Lung microvascular endothelial cell (primary cell): ENCODE data around the gene SP5. TPM values are rescaled to one million over a fixed set of nuclear protein-coding genes. Genes with fewer than 3 reads are reported as not detected.
"Not testable (repeated sequence)": the region's sequence is repeated elsewhere in the genome, so short reads cannot be mapped to it uniquely, and the experiment has no call there.

Experiments used
- DNase-seq, 2 donors: peaks; one replicate each; pipeline versions ENCODE4 v3.0.0 to v3.0.0-alpha.2; 2010; ENCODE audit warnings: low read depth in 2 of 2
- total RNA-seq: library from RNA; depleted of rRNA; stranded (reverse); fragments of >200 nt; gene quantifications from 2 replicates; pipeline ENCODE4 v1.2.1, GENCODE V29; 2014

Gene SP5
- not detected in 2 replicates for total RNA-seq

GRCh38 chr2:170715062-170715931, at the start of gene SP5:
Gene SP5 (plus strand): TSS chr2:170715337. CDS start chr2:170715513, 176 bp downstream.
- DNase-seq: peak; percentile 35 to 63

GRCh38 chr2:170665743-170666142, 49.4 kb upstream of the SP5 start:
- no peak for DNase-seq

GRCh38 chr2:170669909-170670308, 45.2 kb upstream of the SP5 start:
- DNase-seq: no peak

- no peak for DNase-seq
These were observed 44.5 kb upstream of the SP5 start for GRCh38 chr2:170670651-170671050.

GRCh38 chr2:170671079-170671478, 44.1 kb upstream of the SP5 start:
- no peak for DNase-seq

- DNase-seq: not testable (repeated sequence)
These were observed 40.9 kb upstream of the SP5 start for GRCh38 chr2:170674282-170674681.

GRCh38 chr2:170675701-170676100, 39.4 kb upstream of the SP5 start:
- no peak for DNase-seq

- DNase-seq: peak in 1 of 2 donors; percentile 5
These were observed 35.5 kb upstream of the SP5 start for GRCh38 chr2:170679607-170680079.

- DNase-seq: no peak
These were observed 34.8 kb upstream of the SP5 start for GRCh38 chr2:170680172-170680941.

- DNase-seq: no peak
These were observed 33.8 kb upstream of the SP5 start for GRCh38 chr2:170681311-170681710.

- no peak for DNase-seq
These were observed 29.5 kb upstream of the SP5 start for GRCh38 chr2:170685591-170685990.

- no peak for DNase-seq
These were observed 25.7 kb upstream of the SP5 start for GRCh38 chr2:170689481-170689880.

GRCh38 chr2:170690640-170691039, 24.5 kb upstream of the SP5 start:
- DNase-seq: no peak

GRCh38 chr2:170694316-170694715, 20.8 kb upstream of the SP5 start:
- DNase-seq: no peak

GRCh38 chr2:170695521-170696410, 19.4 kb upstream of the SP5 start:
- no peak for DNase-seq

- DNase-seq: no peak
These were observed 18.2 kb upstream of the SP5 start for GRCh38 chr2:170696948-170697347.

- DNase-seq: no peak
These were observed 14.1 kb upstream of the SP5 start for GRCh38 chr2:170701011-170701410.

- no peak for DNase-seq
These were observed 11.2 kb upstream of the SP5 start for GRCh38 chr2:170703776-170704476.

- no peak for DNase-seq
These were observed 7.0 kb upstream of the SP5 start for GRCh38 chr2:170707821-170708795.

- DNase-seq: no peak
These were observed 4.5 kb upstream of the SP5 start for GRCh38 chr2:170710609-170710979.
